ENCODE measurements around the gene RCBTB1. TPM values are rescaled to one million over a fixed set of nuclear protein-coding genes. Genes with fewer than 3 reads are reported as not detected.
"Not testable (repeated sequence)": the region's sequence is repeated elsewhere in the genome, so short reads cannot be mapped to it uniquely, and the experiment has no call there.

Gene RCBTB1
- total RNA-seq, 4 donors from 2014 or later, result 8.8 to 10.7 (median 10.2) TPM

GRCh38 chr13:49498206-49498605 is 87.2 kb downstream of the RCBTB1 start:
- Histone ChIP-seq H3K9me3 (no peaks in the 10 kb centered on the region), H3K36me3 (peaks cover 0 to 4% (median 0%) of the 10 kb centered on the region in 3 donors), H3K4me3 (no peak overlapping the region), H3K27me3 (no peaks in the 10 kb centered on the region), H3K27ac (no peak overlapping the region), H3K4me1 (peaks cover 0 to 26% (median 0%) of the 10 kb centered on the region in 4 donors)
- no peak for DNase-seq (ENCODE audit: low spot score in 2 of 2)
- WGBS, 2 donors, result 85 to 89% methylated on average over 4 of the region's 4 CpGs
- TF ChIP-seq POLR2A (IDR thresholded peaks at IDR 0.05) (no peak), EP300 (IDR thresholded peaks at IDR 0.05) (no peak)
- TF ChIP-seq, protein P1, sequence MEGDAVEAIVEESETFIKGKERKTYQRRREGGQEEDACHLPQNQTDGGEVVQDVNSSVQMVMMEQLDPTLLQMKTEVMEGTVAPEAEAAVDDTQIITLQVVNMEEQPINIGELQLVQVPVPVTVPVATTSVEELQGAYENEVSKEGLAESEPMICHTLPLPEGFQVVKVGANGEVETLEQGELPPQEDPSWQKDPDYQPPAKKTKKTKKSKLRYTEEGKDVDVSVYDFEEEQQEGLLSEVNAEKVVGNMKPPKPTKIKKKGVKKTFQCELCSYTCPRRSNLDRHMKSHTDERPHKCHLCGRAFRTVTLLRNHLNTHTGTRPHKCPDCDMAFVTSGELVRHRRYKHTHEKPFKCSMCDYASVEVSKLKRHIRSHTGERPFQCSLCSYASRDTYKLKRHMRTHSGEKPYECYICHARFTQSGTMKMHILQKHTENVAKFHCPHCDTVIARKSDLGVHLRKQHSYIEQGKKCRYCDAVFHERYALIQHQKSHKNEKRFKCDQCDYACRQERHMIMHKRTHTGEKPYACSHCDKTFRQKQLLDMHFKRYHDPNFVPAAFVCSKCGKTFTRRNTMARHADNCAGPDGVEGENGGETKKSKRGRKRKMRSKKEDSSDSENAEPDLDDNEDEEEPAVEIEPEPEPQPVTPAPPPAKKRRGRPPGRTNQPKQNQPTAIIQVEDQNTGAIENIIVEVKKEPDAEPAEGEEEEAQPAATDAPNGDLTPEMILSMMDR (IDR thresholded peaks at IDR 0.05), result no peak

DNA sequence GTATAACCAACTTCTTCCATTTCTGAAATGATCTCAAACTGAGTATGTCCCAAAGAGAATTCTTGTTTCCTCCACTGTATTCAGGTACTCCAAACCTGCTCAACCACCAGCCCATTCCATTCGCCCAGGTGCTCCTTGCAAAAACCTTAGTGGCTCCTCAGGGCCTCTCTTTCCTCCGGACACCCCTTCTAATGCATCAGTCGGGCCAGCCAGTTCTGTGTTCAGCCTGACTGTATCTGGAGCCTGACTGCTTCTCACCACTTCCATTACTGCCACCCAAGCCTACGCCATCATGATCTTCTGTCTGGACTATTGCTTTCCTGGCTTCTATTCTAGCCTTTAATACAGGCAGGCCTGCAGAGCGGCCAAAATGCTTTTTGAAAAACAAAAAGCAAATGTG is 88.1 kb downstream of the RCBTB1 start:
- H3K36me3 ChIP-seq, result no peaks in the 10 kb centered on the region
- peaks cover 0 to 21% (median 0%) of the 10 kb centered on the region in 4 donors for H3K4me1 ChIP-seq
- no peak overlapping the region for H3K4me3 ChIP-seq
- 79 to 85% methylated on average over 5 of the region's 5 CpGs for WGBS, 2 donors
- DNase-seq (ENCODE audit: low spot score in 2 of 2), result no peak
- H3K27ac ChIP-seq, result peak overlapping the region in 3 of 4 donors; percentile 44 to 99 (median 95)
- H3K9me3 ChIP-seq, result no peaks in the 10 kb centered on the region
- H3K27me3 ChIP-seq, result no peaks in the 10 kb centered on the region
- TF ChIP-seq POLR2A (IDR thresholded peaks at IDR 0.05), result no peak
- TF ChIP-seq, protein P1 (IDR thresholded peaks at IDR 0.05), result no peak
- TF ChIP-seq EP300 (IDR thresholded peaks at IDR 0.05), result no peak

DNA sequence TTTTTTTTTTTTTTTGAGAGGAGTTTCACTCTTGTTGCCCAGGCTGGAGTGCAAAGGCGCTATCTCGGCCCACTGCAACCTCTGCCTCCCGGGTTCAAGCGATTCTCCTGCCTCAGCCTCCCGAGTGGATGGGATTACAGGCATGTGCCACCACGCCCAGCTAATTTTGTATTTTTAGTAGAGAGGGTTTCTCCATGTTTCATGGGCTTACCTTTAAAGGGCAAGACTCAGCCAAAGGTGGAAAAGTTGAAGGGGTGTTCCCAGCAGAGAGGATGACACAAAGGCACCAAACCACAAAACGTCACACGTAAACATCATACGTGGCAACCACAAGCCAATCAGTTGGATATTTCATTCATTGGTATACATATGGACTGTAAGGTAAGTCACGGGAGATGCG is 88.5 kb downstream of the RCBTB1 start:
- H3K27me3 ChIP-seq; H3K4me3 ChIP-seq; DNase-seq (ENCODE audit: low spot score in 2 of 2); H3K36me3 ChIP-seq; H3K9me3 ChIP-seq: not testable (repeated sequence)
- Histone ChIP-seq H3K27ac (peak overlapping the region in 3 of 4 donors; percentile 95 to 99 (median 96)), H3K4me1 (peaks cover 0 to 21% (median 0%) of the 10 kb centered on the region in 4 donors)
- 79 to 80% methylated on average over 11 of the region's 11 CpGs for WGBS, 2 donors

GRCh38 chr13:49495783-49496762 is 89.3 kb downstream of the RCBTB1 start, which contains the start of gene PHF11:
Gene PHF11 (plus strand): TSS chr13:49495953. CDS start chr13:49496002, 49 bp downstream.
- Histone ChIP-seq H3K4me3 (peak within 1 kb of the TSS; percentile 70 to 95 (median 78)), H3K36me3 (peaks cover 0 to 10% (median 0%) of the 10 kb centered on the region in 3 donors), H3K27ac (peak within 1 kb of the TSS; percentile 73 to 99 (median 96)), H3K9me3 (no peaks in the 10 kb centered on the region), H3K27me3 (no peaks in the 10 kb centered on the region), H3K4me1 (peaks cover 0 to 21% (median 0%) of the 10 kb centered on the region in 4 donors)
- peak; percentile 63 to 68 for DNase-seq (ENCODE audit: low spot score in 2 of 2)
- TF ChIP-seq EP300 (IDR thresholded peaks at IDR 0.05) (peak in 1 of 2 donors; percentile 54), POLR2A (IDR thresholded peaks at IDR 0.05) (peak; percentile 15 to 33)
- TF ChIP-seq, protein P1 (IDR thresholded peaks at IDR 0.05), result peak in 2 of 5 experiments; percentile 18 to 23
- 11 to 13% methylated on average over 32 to 38 of the region's 71 CpGs for WGBS, 2 donors

DNA sequence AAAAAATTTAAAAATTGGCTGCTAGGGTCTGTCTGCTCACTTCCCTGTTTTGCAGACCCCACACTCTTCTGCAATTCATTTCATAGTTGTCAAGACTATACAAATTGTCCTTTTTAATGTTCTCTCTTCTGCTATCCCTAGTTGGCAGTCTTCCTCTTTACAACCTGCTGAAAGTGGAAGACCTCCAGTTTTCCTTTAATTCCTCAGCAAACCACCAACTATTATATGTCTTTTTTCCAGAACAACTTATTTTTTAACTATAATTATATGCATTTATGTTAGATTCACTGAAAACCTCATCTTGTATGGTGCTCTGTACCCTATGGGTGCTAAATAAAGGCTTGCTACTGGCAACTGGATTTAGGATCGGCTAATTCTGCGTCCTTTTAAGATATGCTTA is 90.7 kb downstream of the RCBTB1 start:
- Histone ChIP-seq H3K4me3 (peak overlapping the region; percentile 70 to 95 (median 78)), H3K27ac (peak overlapping the region; percentile 73 to 99 (median 96)), H3K4me1 (peaks cover 0 to 20% (median 0%) of the 10 kb centered on the region in 4 donors), H3K9me3 (no peaks in the 10 kb centered on the region), H3K27me3 (no peaks in the 10 kb centered on the region), H3K36me3 (peaks cover 0 to 12% (median 0%) of the 10 kb centered on the region in 3 donors)
- no peak for DNase-seq (ENCODE audit: low spot score in 2 of 2)
- 76 to 84% methylated on average over 2 of the region's 2 CpGs for WGBS, 2 donors
- TF ChIP-seq POLR2A (IDR thresholded peaks at IDR 0.05) (no peak), EP300 (IDR thresholded peaks at IDR 0.05) (no peak)
- TF ChIP-seq, protein P1 (IDR thresholded peaks at IDR 0.05), result no peak
